Measurements from ENCODE around the gene CASP14.

Gene CASP14

DNA sequence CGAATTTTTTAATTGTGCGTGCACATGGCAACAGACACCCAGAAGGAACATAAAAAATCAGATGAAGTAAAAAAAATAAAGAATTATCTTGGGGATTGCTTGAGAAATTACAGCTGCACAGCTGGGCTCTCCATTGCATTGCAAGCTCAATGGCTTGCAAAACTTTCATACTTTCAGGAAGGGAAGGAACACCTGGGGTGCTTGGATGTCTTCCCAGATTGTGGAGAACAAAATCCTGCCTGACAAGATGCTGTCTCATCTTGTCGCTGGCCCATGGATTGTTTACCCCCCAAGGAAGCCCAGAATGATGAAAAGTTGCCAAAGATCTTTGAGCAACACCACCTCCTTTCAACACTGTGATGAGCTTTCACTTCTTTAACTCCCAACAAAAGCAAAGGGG, 11.0 kb upstream of the CASP14 start:
- H3K4me3 ChIP-seq (replicated peaks; ENCODE audit: low read depth, low read length), result no peak overlapping the region
- no peak for DNase-seq (ENCODE audit: low read depth)
- TF ChIP-seq, protein P1, sequence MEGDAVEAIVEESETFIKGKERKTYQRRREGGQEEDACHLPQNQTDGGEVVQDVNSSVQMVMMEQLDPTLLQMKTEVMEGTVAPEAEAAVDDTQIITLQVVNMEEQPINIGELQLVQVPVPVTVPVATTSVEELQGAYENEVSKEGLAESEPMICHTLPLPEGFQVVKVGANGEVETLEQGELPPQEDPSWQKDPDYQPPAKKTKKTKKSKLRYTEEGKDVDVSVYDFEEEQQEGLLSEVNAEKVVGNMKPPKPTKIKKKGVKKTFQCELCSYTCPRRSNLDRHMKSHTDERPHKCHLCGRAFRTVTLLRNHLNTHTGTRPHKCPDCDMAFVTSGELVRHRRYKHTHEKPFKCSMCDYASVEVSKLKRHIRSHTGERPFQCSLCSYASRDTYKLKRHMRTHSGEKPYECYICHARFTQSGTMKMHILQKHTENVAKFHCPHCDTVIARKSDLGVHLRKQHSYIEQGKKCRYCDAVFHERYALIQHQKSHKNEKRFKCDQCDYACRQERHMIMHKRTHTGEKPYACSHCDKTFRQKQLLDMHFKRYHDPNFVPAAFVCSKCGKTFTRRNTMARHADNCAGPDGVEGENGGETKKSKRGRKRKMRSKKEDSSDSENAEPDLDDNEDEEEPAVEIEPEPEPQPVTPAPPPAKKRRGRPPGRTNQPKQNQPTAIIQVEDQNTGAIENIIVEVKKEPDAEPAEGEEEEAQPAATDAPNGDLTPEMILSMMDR (IDR thresholded peaks at IDR 0.05; ENCODE audit: low read length, missing control alignments), result no peak

DNA sequence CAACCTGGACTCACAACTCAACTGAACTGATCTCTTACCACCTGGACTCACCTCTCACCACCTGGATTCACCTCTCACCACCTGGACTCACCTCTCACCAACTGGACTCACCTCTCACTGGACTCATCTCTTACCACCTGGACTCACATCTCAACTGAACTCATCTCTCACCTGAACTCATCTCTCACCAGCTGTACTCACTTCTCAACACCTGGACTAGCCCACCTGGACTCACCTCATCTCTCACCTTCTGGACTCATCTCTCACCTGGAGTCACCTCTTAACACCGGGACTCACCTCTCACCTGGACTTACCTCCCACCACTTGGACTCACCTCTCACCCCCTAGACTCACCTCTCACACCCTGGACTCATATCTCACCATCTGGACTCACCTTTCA, 7.3 kb upstream of the CASP14 start:
- H3K4me3 ChIP-seq (replicated peaks; ENCODE audit: low read depth, low read length), result no peak overlapping the region
- TF ChIP-seq, protein P1 (IDR thresholded peaks at IDR 0.05; ENCODE audit: low read length, missing control alignments), result no peak
- DNase-seq (ENCODE audit: low read depth), result no peak

DNA sequence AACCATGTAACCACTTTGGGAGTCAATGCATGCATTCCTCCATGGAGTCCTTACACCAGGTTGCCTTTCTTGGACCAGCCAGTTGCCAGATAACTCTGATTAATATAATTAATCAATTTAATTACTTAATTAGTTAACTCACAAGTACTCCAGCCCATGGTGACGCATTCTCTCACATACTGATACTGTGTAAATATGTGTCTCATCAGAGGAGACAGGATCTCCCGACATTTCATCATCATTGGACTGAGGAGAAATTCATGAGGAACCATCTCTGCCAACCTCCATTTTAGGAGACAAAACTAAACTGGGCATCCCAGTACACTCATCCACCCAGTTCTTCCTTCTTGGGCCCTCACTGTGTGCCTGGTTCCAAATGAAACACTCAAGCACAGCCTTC, 6.5 kb upstream of the CASP14 start:
- TF ChIP-seq, protein P1 (IDR thresholded peaks at IDR 0.05; ENCODE audit: low read length, missing control alignments), result no peak
- no peak overlapping the region for H3K4me3 ChIP-seq (replicated peaks; ENCODE audit: low read depth, low read length)
- DNase-seq (ENCODE audit: low read depth), result no peak

DNA sequence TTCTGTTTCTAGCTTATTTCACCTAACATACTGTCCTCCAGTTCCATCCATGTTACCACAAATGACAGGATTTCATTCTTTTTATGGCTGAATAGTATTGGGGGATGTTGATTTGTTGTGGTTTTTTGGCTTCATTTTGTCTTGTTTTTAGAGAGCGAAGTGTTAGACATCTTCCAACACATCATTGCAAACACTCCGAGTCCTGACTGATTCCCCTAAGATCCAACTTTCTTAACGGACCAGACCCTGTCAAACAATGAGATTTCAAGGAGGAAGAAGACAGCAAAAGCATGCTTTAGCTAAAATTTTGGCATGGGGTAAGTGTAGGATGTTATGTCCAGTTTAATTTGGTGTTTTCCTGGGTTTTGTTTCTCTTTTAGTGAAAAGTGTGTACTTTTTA, 3.8 kb upstream of the CASP14 start:
- TF ChIP-seq, protein P1 (IDR thresholded peaks at IDR 0.05; ENCODE audit: low read length, missing control alignments), result no peak
- DNase-seq (ENCODE audit: low read depth), result no peak
- no peak overlapping the region for H3K4me3 ChIP-seq (replicated peaks; ENCODE audit: low read depth, low read length)

DNA sequence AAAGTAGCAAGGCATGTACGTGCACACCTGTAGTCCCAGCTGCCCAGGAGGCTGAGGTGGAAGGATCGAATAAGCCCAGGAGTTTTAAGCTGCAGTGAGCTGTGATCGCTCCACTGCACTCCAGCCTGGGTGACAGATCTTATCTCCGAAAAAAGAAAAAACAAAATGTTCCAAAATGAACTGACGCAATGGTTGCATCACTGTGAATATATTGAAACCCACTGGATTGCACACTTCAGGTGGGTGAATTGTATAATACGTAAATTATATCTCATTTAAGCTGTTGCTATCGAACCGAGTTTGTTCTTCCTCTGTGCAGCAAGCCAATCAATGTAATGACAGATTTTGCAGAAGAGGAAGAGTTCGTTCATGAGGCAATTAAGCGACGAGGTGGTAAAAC, 1.6 kb upstream of the CASP14 start:
- H3K4me3 ChIP-seq (replicated peaks; ENCODE audit: low read depth, low read length), result no peak overlapping the region

DNA sequence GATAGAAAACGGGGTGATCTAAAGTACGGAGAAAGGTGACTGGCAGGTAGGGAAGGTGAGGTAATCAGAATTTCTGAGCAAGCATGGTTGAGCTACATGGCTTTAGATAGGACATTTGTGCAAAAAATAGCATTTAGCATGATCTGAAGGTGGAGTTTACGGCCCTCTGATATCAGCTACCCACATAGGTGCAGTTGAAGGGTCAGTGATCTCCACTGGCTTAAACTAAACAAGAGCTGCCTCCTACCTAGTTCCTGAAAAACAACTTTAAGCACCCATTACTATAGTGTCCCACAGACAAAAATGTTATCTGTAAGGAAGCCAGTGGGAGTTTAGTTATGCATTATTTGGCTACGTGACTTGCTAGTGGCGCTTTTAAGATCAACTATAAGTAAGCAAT, 1.2 kb upstream of the CASP14 start:
- no peak for DNase-seq (ENCODE audit: low read depth)
- no peak overlapping the region for H3K4me3 ChIP-seq (replicated peaks; ENCODE audit: low read depth, low read length)
- TF ChIP-seq, protein P1 (IDR thresholded peaks at IDR 0.05; ENCODE audit: low read length, missing control alignments), result no peak

More for the DNA sequence above, 1.6 kb upstream of the CASP14 start:
- DNase-seq (ENCODE audit: low read depth), result no peak
- TF ChIP-seq, protein P1 (IDR thresholded peaks at IDR 0.05; ENCODE audit: low read length, missing control alignments), result no peak

DNA sequence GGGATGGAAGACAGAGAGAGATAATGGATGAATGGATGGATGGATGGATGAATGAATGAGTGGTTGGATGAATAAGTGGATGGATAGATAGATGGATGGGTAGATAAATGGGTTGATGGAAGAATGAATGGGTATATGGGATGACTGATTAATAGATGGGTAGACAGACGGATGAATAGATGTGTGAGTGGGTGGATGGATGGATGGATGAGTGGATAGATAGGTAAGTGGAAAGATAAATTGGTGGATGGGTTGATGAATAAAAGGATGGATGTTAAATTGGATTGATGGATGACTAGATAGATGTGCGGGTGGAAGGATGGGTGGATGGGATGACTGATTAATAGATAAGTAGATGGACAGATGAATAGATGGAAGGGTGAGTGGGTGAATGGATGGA, 1.4 kb downstream of the CASP14 start:
- no peak overlapping the region for H3K4me3 ChIP-seq (replicated peaks; ENCODE audit: low read depth, low read length)
- no peak for DNase-seq (ENCODE audit: low read depth)
- TF ChIP-seq, protein P1 (IDR thresholded peaks at IDR 0.05; ENCODE audit: low read length, missing control alignments), result no peak

Measured in fibroblast of pulmonary artery (primary cell).